Breast epithelium (tissue), 3 donors: ENCODE measurements around the gene MBD5.

ENCODE experiments used
- CTCF ChIP-seq, 3 donors: fragments of 450-650 bp; IDR thresholded peaks; one replicate each; pipeline ENCODE4 v1.5.1; 2016 to 2017; ENCODE audit warnings: antibody characterized with exemption in 3 of 3, mild to moderate bottlenecking in 3 of 3, moderate library complexity in 3 of 3
- POLR2A ChIP-seq: fragments of 450-650 bp; IDR thresholded peaks from one replicate; pipeline ENCODE4 v1.6.1; 2016; ENCODE audit warnings: antibody characterized with exemption, mild to moderate bottlenecking, moderate library complexity

- TF ChIP-seq POLR2A (no peak), CTCF (IDR thresholded peaks at IDR 0.05) (no peak)
Observed at GRCh38 chr2:148172131-148172753, 151.4 kb downstream of the MBD5 start.
